HEK293 (cell line): ENCODE data around the gene STK24.
A peak's percentile ranks its signal among the peaks of the same experiment; 100 is the strongest.

Experiments
- CTCF ChIA-PET: fragments of 350-600 bp; formaldehyde crosslinking; extraction: SDS; loops from one replicate; lab custom pipeline; 2021; ENCODE audit warnings: antibody characterized with exemption; lab: Yijun Ruan, JAX
- POLR2A ChIA-PET: fragments of 300-600 bp; formaldehyde crosslinking; extraction: SDS; loops from one replicate; lab custom pipeline; 2020; ENCODE audit warnings: antibody characterized with exemption, inconsistent platforms; lab: Yijun Ruan, JAX
- H3K27ac ChIP-seq: fragments of 200-500 bp; sonication (Bioruptor generic); 2 replicates; pipeline ENCODE4 v1.5.1; 2014; ENCODE audit warnings: low read depth, low read length, control low read depth, inconsistent platforms; ENCODE audit errors: extremely low read depth
- H3K36me3 ChIP-seq, 2 experiments: fragments of 200-500 bp in 1 of 2; sonication (Bioruptor generic) in 1 of 2; 1 replicate in 1 of 2; 2 replicates in 1 of 2; pipeline ENCODE4 v1.5.1; 2014 to 2017; ENCODE audit warnings: inconsistent platforms in 2 of 2, low read length in 2 of 2; ENCODE audit not compliant: control insufficient read depth in 2 of 2, insufficient read depth in 1 of 2
- H3K4me1 ChIP-seq: fragments of 200-500 bp; sonication (Bioruptor generic); 2 replicates; pipeline ENCODE4 v1.5.1; 2014; ENCODE audit warnings: mild to moderate bottlenecking, low read length, inconsistent platforms; ENCODE audit not compliant: control insufficient read depth, insufficient read depth
- H3K4me3 ChIP-seq: 2 replicates; pipeline ENCODE4 v1.5.1; 2011; ENCODE audit warnings: low read depth, mild to moderate bottlenecking, control low read depth, low read length, moderate library complexity
- H3K9me3 ChIP-seq: fragments of 200-500 bp; sonication (Bioruptor generic); 2 replicates; pipeline ENCODE4 v1.5.1; 2014; ENCODE audit warnings: low read depth, low read length, inconsistent platforms; ENCODE audit not compliant: control insufficient read depth, insufficient read depth
- FEZF1 ChIP-seq: fragments of 450-650 bp; formaldehyde crosslinking; IDR thresholded peaks from 2 replicates; pipeline ENCODE4 v1.5.1; 2016; ENCODE audit warnings: missing biosample characterization, missing genetic modification characterization
- KLF16 ChIP-seq: fragments of 450-650 bp; formaldehyde crosslinking; IDR thresholded peaks from 2 replicates; pipeline ENCODE4 v1.5.1; 2017; ENCODE audit warnings: missing biosample characterization, missing genetic modification characterization
- KLF8 ChIP-seq: fragments of 450-650 bp; formaldehyde crosslinking; IDR thresholded peaks from 2 replicates; pipeline ENCODE4 v1.5.1; 2016; ENCODE audit warnings: missing biosample characterization, missing genetic modification characterization
- MZF1 ChIP-seq: fragments of 450-650 bp; formaldehyde crosslinking; IDR thresholded peaks from 2 replicates; pipeline ENCODE4 v1.5.1; 2017; ENCODE audit warnings: missing biosample characterization, missing genetic modification characterization, borderline replicate concordance
- SCRT2 ChIP-seq: fragments of 450-650 bp; formaldehyde crosslinking; IDR thresholded peaks from 2 replicates; pipeline ENCODE4 v1.5.1; 2016; ENCODE audit warnings: missing biosample characterization, missing genetic modification characterization
- ZFHX2 ChIP-seq: fragments of 450-650 bp; formaldehyde crosslinking; conservative IDR thresholded peaks from 2 replicates; pipeline ENCODE4 v1.5.1; 2016; ENCODE audit warnings: missing biosample characterization, missing genetic modification characterization
- ZFP41 ChIP-seq: fragments of 450-650 bp; formaldehyde crosslinking; IDR thresholded peaks from 2 replicates; pipeline ENCODE4 v1.5.1; 2016; ENCODE audit warnings: missing biosample characterization, missing genetic modification characterization, borderline replicate concordance
- ZNF132 ChIP-seq: fragments of 450-650 bp; formaldehyde crosslinking; IDR thresholded peaks from 2 replicates; pipeline ENCODE4 v1.5.1; 2017; ENCODE audit warnings: missing biosample characterization, missing genetic modification characterization, borderline replicate concordance
- ZNF140 ChIP-seq: fragments of 450-650 bp; formaldehyde crosslinking; IDR thresholded peaks from 2 replicates; pipeline ENCODE4 v1.5.1; 2016; ENCODE audit warnings: missing biosample characterization, missing genetic modification characterization
- ZNF157 ChIP-seq: fragments of 450-650 bp; formaldehyde crosslinking; IDR thresholded peaks from 2 replicates; pipeline ENCODE4 v1.5.1; 2016; ENCODE audit warnings: missing biosample characterization, missing genetic modification characterization
- ZNF174 ChIP-seq: fragments of 450-650 bp; formaldehyde crosslinking; IDR thresholded peaks from 2 replicates; pipeline ENCODE4 v1.5.0; 2017; ENCODE audit warnings: missing biosample characterization, mild to moderate bottlenecking, missing genetic modification characterization
- ZNF2 ChIP-seq: fragments of 450-650 bp; formaldehyde crosslinking; IDR thresholded peaks from 2 replicates; pipeline ENCODE4 v1.5.1; 2016; ENCODE audit warnings: missing biosample characterization, missing genetic modification characterization
- ZNF23 ChIP-seq: fragments of 450-650 bp; formaldehyde crosslinking; IDR thresholded peaks from 2 replicates; pipeline ENCODE4 v1.5.1; 2016; ENCODE audit warnings: missing biosample characterization, missing genetic modification characterization, borderline replicate concordance
- ZNF423 ChIP-seq: fragments of 450-650 bp; formaldehyde crosslinking; IDR thresholded peaks from 2 replicates; pipeline ENCODE4 v1.5.1; 2016; ENCODE audit warnings: missing biosample characterization, missing genetic modification characterization
- ZNF433 ChIP-seq: fragments of 450-650 bp; formaldehyde crosslinking; IDR thresholded peaks from 2 replicates; pipeline ENCODE4 v1.5.1; 2016; ENCODE audit warnings: missing biosample characterization, missing genetic modification characterization, low read depth
- ZNF473 ChIP-seq: fragments of 450-650 bp; formaldehyde crosslinking; IDR thresholded peaks from 2 replicates; pipeline ENCODE4 v1.5.1; 2017; ENCODE audit warnings: missing biosample characterization, missing genetic modification characterization
- ZNF596 ChIP-seq: fragments of 450-650 bp; IDR thresholded peaks from 2 replicates; pipeline ENCODE4 v1.5.0; 2018; ENCODE audit warnings: missing biosample characterization, mild to moderate bottlenecking, missing genetic modification characterization, moderate library complexity
- ZNF664 ChIP-seq: fragments of 450-650 bp; formaldehyde crosslinking; IDR thresholded peaks from 2 replicates; pipeline ENCODE4 v1.5.1; 2016; ENCODE audit warnings: missing biosample characterization, missing genetic modification characterization
- ZNF777 ChIP-seq: fragments of 450-650 bp; formaldehyde crosslinking; IDR thresholded peaks from 2 replicates; pipeline ENCODE4 v1.5.1; 2017; ENCODE audit warnings: missing biosample characterization, missing genetic modification characterization, borderline replicate concordance
- ZNF830 ChIP-seq: fragments of 450-650 bp; IDR thresholded peaks from 2 replicates; pipeline ENCODE4 v1.5.0; 2018; ENCODE audit warnings: missing biosample characterization, missing genetic modification characterization, low read depth, mild to moderate bottlenecking, moderate library complexity
- ZSCAN30 ChIP-seq: fragments of 450-650 bp; IDR thresholded peaks from 2 replicates; pipeline ENCODE4 v1.5.1; 2018; ENCODE audit warnings: missing biosample characterization, mild to moderate bottlenecking, missing genetic modification characterization, moderate library complexity
- TF ChIP-seq, protein P1 (sequence below): fragments of 450-650 bp; formaldehyde crosslinking; IDR thresholded peaks from 2 replicates; pipeline ENCODE4 v1.5.1; 2016; ENCODE audit warnings: missing biosample characterization, missing genetic modification characterization

STK24 gene

DNA sequence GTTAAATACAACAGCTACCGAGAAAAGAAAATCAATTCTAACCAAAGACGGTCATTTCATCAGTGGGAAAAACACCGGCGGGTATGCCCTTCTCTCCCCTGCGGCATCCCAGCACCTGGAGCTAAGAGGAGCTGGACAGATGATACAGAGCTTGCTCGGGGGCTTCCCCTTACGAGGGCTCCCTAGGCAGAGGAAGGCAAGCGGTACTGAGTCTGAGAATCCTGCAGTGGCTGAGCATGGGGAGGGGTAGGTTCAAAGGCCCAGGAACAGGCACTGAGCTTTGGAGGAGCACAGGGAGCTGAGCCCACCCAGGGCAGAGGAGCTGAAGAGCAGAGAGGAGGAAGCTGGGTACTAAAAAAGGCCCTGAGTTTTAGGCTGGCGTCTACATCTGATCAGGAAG, 12.7 kb downstream of the STK24 start:
- Histone ChIP-seq H3K36me3 (no peaks in the 10 kb centered on the region; a peak in 1 of 3 replicates), H3K9me3 (no peaks in the 10 kb centered on the region), H3K4me3 (no peak overlapping the region), H3K4me1 (peaks cover 4% of the 10 kb centered on the region), H3K27ac (no peak overlapping the region)
- POLR2A ChIA-PET: no interaction called here
- no peak for TF ChIP-seq ZNF174 (tag by site-specific recombination)
- TF ChIP-seq MZF1: no peak
- no peak for TF ChIP-seq ZNF2 (tag by site-specific recombination)
- TF ChIP-seq ZNF664 (tag by site-specific recombination): no peak
- TF ChIP-seq ZNF473: no peak
- TF ChIP-seq ZNF596 (tag by site-specific recombination): no peak
- no peak for TF ChIP-seq KLF16
- TF ChIP-seq KLF8 (tag by site-specific recombination): no peak
- no peak for TF ChIP-seq ZNF140 (tag by site-specific recombination)
- no peak for TF ChIP-seq ZNF157 (tag by site-specific recombination)
- CTCF ChIA-PET: interaction anchor here (1.6 kb wide), 1 partner anchor 89 kb away, joined by 4 read pairs; no protein-coding TSS in a partner anchor

DNA sequence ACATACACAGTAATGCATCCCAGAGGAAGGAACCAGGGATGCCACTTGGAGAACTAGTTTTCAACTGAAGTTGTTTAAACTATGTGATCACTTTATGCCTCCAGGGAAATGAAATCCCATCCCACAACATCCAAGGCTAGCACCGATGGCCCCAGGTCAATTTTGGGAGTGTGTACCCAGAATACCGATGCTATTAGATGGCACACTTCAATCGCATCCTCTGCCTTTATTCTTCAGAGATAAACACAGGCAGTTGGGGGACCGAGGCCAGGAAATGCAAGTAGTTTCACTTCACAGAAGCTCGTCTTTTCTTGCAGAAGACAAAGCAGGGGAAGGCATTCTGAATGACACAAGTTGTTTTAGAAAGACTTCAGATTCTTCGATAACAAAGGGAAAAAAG, 13.8 kb downstream of the STK24 start:
- POLR2A ChIA-PET: no interaction called here
- no peaks in the 10 kb centered on the region; a peak in 1 of 3 replicates for H3K36me3 ChIP-seq
- no peak for TF ChIP-seq ZSCAN30 (tag by site-specific recombination)
- no peak for TF ChIP-seq ZFP41 (tag by site-specific recombination)
- TF ChIP-seq ZNF23 (tag by site-specific recombination): no peak
- TF ChIP-seq ZNF777: no peak
- no peak for TF ChIP-seq ZNF132 (tag by site-specific recombination)
- TF ChIP-seq ZNF423 (tag by site-specific recombination): no peak
- no peak overlapping the region for H3K4me3 ChIP-seq
- peaks cover 6% of the 10 kb centered on the region for H3K4me1 ChIP-seq
- H3K27ac ChIP-seq: no peak overlapping the region
- no peaks in the 10 kb centered on the region for H3K9me3 ChIP-seq
- CTCF ChIA-PET: no interaction called here

DNA sequence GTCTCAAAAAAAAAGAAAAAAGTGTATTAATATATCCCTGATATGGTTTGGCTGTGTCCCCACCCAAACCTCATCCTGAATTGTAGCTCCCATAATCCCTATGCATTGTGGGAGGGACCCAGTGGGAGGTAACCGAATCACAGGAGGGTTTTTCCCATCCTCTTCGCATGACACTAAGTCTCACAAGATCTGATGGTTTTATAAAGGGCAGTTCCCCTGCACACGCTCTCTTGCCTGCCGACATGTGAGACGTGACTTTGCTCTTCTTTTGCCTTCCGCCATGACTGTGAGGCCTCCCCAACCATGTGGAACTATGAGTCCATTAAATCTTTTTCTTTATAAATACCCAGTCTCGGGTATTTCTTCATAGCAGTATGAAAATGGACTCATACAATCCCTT, 17.7 kb downstream of the STK24 start:
- H3K36me3 ChIP-seq: no peaks in the 10 kb centered on the region
- CTCF ChIA-PET: no interaction called here
- H3K4me3 ChIP-seq: no peak overlapping the region
- no peak overlapping the region for H3K27ac ChIP-seq
- H3K9me3 ChIP-seq: no peaks in the 10 kb centered on the region
- peaks cover 6% of the 10 kb centered on the region; the same call in 1 of the 2 replicates for H3K4me1 ChIP-seq
- POLR2A ChIA-PET: no interaction called here
- peak; percentile 19; the same call in 1 of the 2 replicates for TF ChIP-seq FEZF1
- TF ChIP-seq ZNF830: no peak
- no peak for TF ChIP-seq SCRT2 (tag by site-specific recombination)
- TF ChIP-seq ZFHX2 (tag by site-specific recombination): 0 out of 2 replicates have a peak, but pooled peaks have one; percentile 14
- no peak for TF ChIP-seq ZNF433 (tag by site-specific recombination)
- TF ChIP-seq, protein P1, sequence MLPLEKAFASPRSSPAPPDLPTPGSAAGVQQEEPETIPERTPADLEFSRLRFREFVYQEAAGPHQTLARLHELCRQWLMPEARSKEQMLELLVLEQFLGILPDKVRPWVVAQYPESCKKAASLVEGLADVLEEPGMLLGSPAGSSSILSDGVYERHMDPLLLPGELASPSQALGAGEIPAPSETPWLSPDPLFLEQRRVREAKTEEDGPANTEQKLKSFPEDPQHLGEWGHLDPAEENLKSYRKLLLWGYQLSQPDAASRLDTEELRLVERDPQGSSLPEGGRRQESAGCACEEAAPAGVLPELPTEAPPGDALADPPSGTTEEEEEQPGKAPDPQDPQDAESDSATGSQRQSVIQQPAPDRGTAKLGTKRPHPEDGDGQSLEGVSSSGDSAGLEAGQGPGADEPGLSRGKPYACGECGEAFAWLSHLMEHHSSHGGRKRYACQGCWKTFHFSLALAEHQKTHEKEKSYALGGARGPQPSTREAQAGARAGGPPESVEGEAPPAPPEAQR (tag by site-specific recombination): no peak
- no peak for TF ChIP-seq ZNF423 (tag by site-specific recombination)
